DMS79 (cell line): ENCODE measurements around the gene RDH11.

Experiments used
- DNase-seq: peaks from one replicate; lab custom pipeline; 2025; lab: John Stamatoyannopoulos, UW

RDH11 gene

GRCh38 chr14:67650151-67650550, 45.4 kb downstream of the RDH11 start:
- DNase-seq = no peak

GRCh38 chr14:67646131-67646530, 49.4 kb downstream of the RDH11 start:
- DNase-seq = no peak

GRCh38 chr14:67645414-67645813, 50.1 kb downstream of the RDH11 start:
- DNase-seq = no peak

GRCh38 chr14:67644428-67644827, 51.1 kb downstream of the RDH11 start:
- DNase-seq = no peak

GRCh38 chr14:67643713-67644112, 51.9 kb downstream of the RDH11 start:
- no peak for DNase-seq

- no peak for DNase-seq
Observed at GRCh38 chr14:67641902-67642749, 53.4 kb downstream of the RDH11 start.

GRCh38 chr14:67641480-67641879, 54.1 kb downstream of the RDH11 start:
- no peak for DNase-seq

- no peak for DNase-seq
Observed at GRCh38 chr14:67638642-67639041, 56.9 kb downstream of the RDH11 start.

- DNase-seq = peak; percentile 98
Observed at GRCh38 chr14:67636361-67636919, 59.1 kb downstream of the RDH11 start.

GRCh38 chr14:67633451-67634147, 62.0 kb downstream of the RDH11 start:
- DNase-seq = no peak

- no peak for DNase-seq
Observed at GRCh38 chr14:67630938-67631337, 64.6 kb downstream of the RDH11 start.

GRCh38 chr14:67630186-67630585, 65.4 kb downstream of the RDH11 start:
- no peak for DNase-seq

GRCh38 chr14:67627519-67627918, 68.0 kb downstream of the RDH11 start:
- DNase-seq = no peak
